Left ventricle myocardium inferior (tissue), 1 donor: Measurements from ENCODE around the gene MEGF11. TPM values are rescaled to one million over a fixed set of nuclear protein-coding genes. Genes with fewer than 3 reads are reported as not detected.

Experiments
- DNase-seq: peaks from one replicate; pipeline ENCODE4 v3.0.0-alpha.2; 2020
- H3K27ac ChIP-seq: fragments of 200-600 bp; replicated peaks from 2 replicates; pipeline ENCODE4 v1.8.0; 2021
- H3K27me3 ChIP-seq: fragments of 200-600 bp; 2 replicates; pipeline ENCODE4 v1.8.0; 2021; ENCODE audit warnings: low read depth
- H3K36me3 ChIP-seq: fragments of 200-600 bp; 2 replicates; pipeline ENCODE4 v1.8.0; 2021
- H3K4me1 ChIP-seq: fragments of 200-600 bp; 2 replicates; pipeline ENCODE4 v1.8.0; 2021
- H3K4me3 ChIP-seq: fragments of 200-600 bp; 2 replicates; pipeline ENCODE4 v1.8.0; 2021; ENCODE audit warnings: mild to moderate bottlenecking, moderate library complexity
- H3K9me3 ChIP-seq: fragments of 200-600 bp; replicated peaks from 2 replicates; pipeline ENCODE4 v1.8.0; 2021
- CTCF ChIP-seq: fragments of 200-600 bp; IDR thresholded peaks from 2 replicates; pipeline ENCODE4 v1.8.0; 2021; ENCODE audit warnings: antibody characterized with exemption, mild to moderate bottlenecking, borderline replicate concordance
- intact Hi-C: fragments of 100-400 bp; cut with micrococcal nuclease; formaldehyde crosslinking; loops from one replicate; pipeline ENCODE4 v1.11.0; 2022
- total RNA-seq: library from RNA; stranded (reverse); fragmentation: NEBNext Ultra II Directional; extraction: Animal tissue kit (Norgen Biotek cat#: 25700); gene quantifications from one replicate; pipeline ENCODE4 v1.2.1, GENCODE V29; 2021
- donor health status: DM: no; HTN: yes; CAD: no; lungs with severe emphysema.

MEGF11 gene
- total RNA-seq, 1 donor from 2014 or later: not detected

GRCh38 chr15:66190746-66191145 is 62.8 kb downstream of the MEGF11 start:
- peaks cover 80% of the 10 kb centered on the region for H3K27me3 ChIP-seq
- no peak for DNase-seq
- no peaks in the 10 kb centered on the region for H3K4me1 ChIP-seq
- no peaks in the 10 kb centered on the region for H3K9me3 ChIP-seq
- no peaks in the 10 kb centered on the region for H3K36me3 ChIP-seq
- H3K4me3 ChIP-seq: no peak overlapping the region
- no peak for TF ChIP-seq CTCF
- H3K27ac ChIP-seq: no peak overlapping the region
- intact Hi-C loops: no loop called here

- no peaks in the 10 kb centered on the region for H3K36me3 ChIP-seq
- H3K27me3 ChIP-seq: peaks cover 93% of the 10 kb centered on the region
- no peak for DNase-seq
- H3K27ac ChIP-seq: no peak overlapping the region
- no peaks in the 10 kb centered on the region for H3K4me1 ChIP-seq
- no peaks in the 10 kb centered on the region for H3K9me3 ChIP-seq
- no peak overlapping the region for H3K4me3 ChIP-seq
- intact Hi-C loops: no loop called here
- TF ChIP-seq CTCF: no peak
These were observed 64.3 kb downstream of the MEGF11 start for GRCh38 chr15:66189291-66189690.

GRCh38 chr15:66188464-66188863 is 65.1 kb downstream of the MEGF11 start:
- TF ChIP-seq CTCF: peak; percentile 22
- Histone ChIP-seq H3K36me3 (no peaks in the 10 kb centered on the region), H3K4me3 (no peak overlapping the region), H3K27ac (no peak overlapping the region), H3K27me3 (peaks cover 93% of the 10 kb centered on the region), H3K9me3 (no peaks in the 10 kb centered on the region), H3K4me1 (no peaks in the 10 kb centered on the region)
- intact Hi-C loops: no loop called here
- DNase-seq: no peak

- no peak overlapping the region for H3K4me3 ChIP-seq
- TF ChIP-seq CTCF: no peak
- no peaks in the 10 kb centered on the region for H3K4me1 ChIP-seq
- no peak overlapping the region for H3K27ac ChIP-seq
- H3K27me3 ChIP-seq: peaks cover 94% of the 10 kb centered on the region
- H3K36me3 ChIP-seq: no peaks in the 10 kb centered on the region
- intact Hi-C loops: no loop called here
- no peak for DNase-seq
- no peaks in the 10 kb centered on the region for H3K9me3 ChIP-seq
These were observed 66.3 kb downstream of the MEGF11 start for GRCh38 chr15:66187271-66187670.

GRCh38 chr15:66186049-66186825 is 67.3 kb downstream of the MEGF11 start:
- Histone ChIP-seq H3K27me3 (peaks cover 94% of the 10 kb centered on the region), H3K9me3 (no peaks in the 10 kb centered on the region), H3K27ac (no peak overlapping the region), H3K4me3 (no peak overlapping the region), H3K36me3 (no peaks in the 10 kb centered on the region), H3K4me1 (no peaks in the 10 kb centered on the region)
- no peak for TF ChIP-seq CTCF
- no peak for DNase-seq
- intact Hi-C loops: no loop called here
